ENCODE data around the gene GNG8. TPM values are rescaled to one million over a fixed set of nuclear protein-coding genes. Genes with fewer than 3 reads are reported as not detected.
"Not testable (repeated sequence)": the region's sequence is repeated elsewhere in the genome, so short reads cannot be mapped to it uniquely, and the experiment has no call there.

GNG8 gene
- total RNA-seq, 1 donor from 2014 or later: not detected

GRCh38 chr19:46644720-46645119 is 8.7 kb upstream of the GNG8 start:
- no peak for DNase-seq

- no peak for DNase-seq
These were observed 4.7 kb upstream of the GNG8 start for GRCh38 chr19:46640656-46641055.

GRCh38 chr19:46639358-46640182 is 3.6 kb upstream of the GNG8 start:
- DNase-seq: peak; percentile 33

GRCh38 chr19:46637224-46637623 is 1.2 kb upstream of the GNG8 start:
- DNase-seq: no peak

- no peak for DNase-seq
These were observed 1.3 kb downstream of the GNG8 start for GRCh38 chr19:46634656-46635218.

GRCh38 chr19:46634045-46634655 is 1.9 kb downstream of the GNG8 start:
- peak; percentile 92 for DNase-seq

GRCh38 chr19:46633130-46633529 is 2.9 kb downstream of the GNG8 start:
- DNase-seq: no peak

GRCh38 chr19:46631481-46631880 is 4.5 kb downstream of the GNG8 start:
- DNase-seq: no peak

GRCh38 chr19:46630586-46631205 is 5.3 kb downstream of the GNG8 start:
- DNase-seq: no peak

GRCh38 chr19:46629546-46630025 is 6.4 kb downstream of the GNG8 start:
- peak; percentile 59 for DNase-seq

- not testable (repeated sequence) for DNase-seq
These were observed 7.0 kb downstream of the GNG8 start for GRCh38 chr19:46628970-46629369.

- DNase-seq: no peak
These were observed 9.6 kb downstream of the GNG8 start for GRCh38 chr19:46626446-46626845.

GRCh38 chr19:46625731-46626130 is 10.3 kb downstream of the GNG8 start:
- DNase-seq: no peak

GRCh38 chr19:46624958-46625661 is 10.9 kb downstream of the GNG8 start, which contains the start of gene PTGIR:
TSS of gene PTGIR (minus strand) at chr19:46625089. CDS start at chr19:46624225, 864 bp downstream.
- peak; percentile 28 for DNase-seq

GRCh38 chr19:46623915-46624502 is 12.0 kb downstream of the GNG8 start:
- no peak for DNase-seq

- no peak for DNase-seq
These were observed 13.9 kb downstream of the GNG8 start for GRCh38 chr19:46622118-46622446.

- no peak for DNase-seq
These were observed 14.5 kb downstream of the GNG8 start for GRCh38 chr19:46621191-46622117.

- DNase-seq: no peak
These were observed 15.3 kb downstream of the GNG8 start for GRCh38 chr19:46620716-46621115.

- no peak for DNase-seq
These were observed 15.7 kb downstream of the GNG8 start for GRCh38 chr19:46620267-46620666.

GRCh38 chr19:46618670-46619231 is 17.3 kb downstream of the GNG8 start:
- DNase-seq: peak; percentile 75

- no peak for DNase-seq
These were observed 18.4 kb downstream of the GNG8 start for GRCh38 chr19:46617601-46618000.

All from dermis blood vessel endothelial cell (primary cell).